Measurements from ENCODE around the gene ST8SIA6. TPM values are rescaled to one million over a fixed set of nuclear protein-coding genes. Genes with fewer than 3 reads are reported as not detected.

The ST8SIA6 gene
- total and polyA plus RNA-seq, 7 donors, result 0.50 to 2.6 (median 1.1) TPM; not detected in 2

GRCh38 chr10:17358461-17358860, 95.9 kb downstream of the ST8SIA6 start:
- Histone ChIP-seq H3K36me3 (no peaks in the 10 kb centered on the region), H3K27ac (no peak overlapping the region), H3K9me3 (no peaks in the 10 kb centered on the region), H3K4me3 (no peak overlapping the region), H3K4me1 (no peaks in the 10 kb centered on the region), H3K27me3 (no peaks in the 10 kb centered on the region)
- no peak for TF ChIP-seq EP300 (IDR thresholded peaks at IDR 0.05)
- no peak for TF ChIP-seq POLR2AphosphoS5 (IDR thresholded peaks at IDR 0.05)
- TF ChIP-seq CTCF (IDR thresholded peaks at IDR 0.05), result no peak
- TF ChIP-seq POLR2A (IDR thresholded peaks at IDR 0.05), result no peak
- WGBS, 2 donors, result 56 to 100% methylated on average over 1 of the region's 1 CpG
- intact Hi-C loops (cut with DNase I), result no loop called here
- DNase-seq, result no peak

- no peak for DNase-seq
- H3K27ac ChIP-seq, result no peak overlapping the region
- no peaks in the 10 kb centered on the region for H3K4me1 ChIP-seq
- WGBS, 2 donors, result 79 to 87% methylated on average over 2 of the region's 2 CpGs
- TF ChIP-seq EP300 (IDR thresholded peaks at IDR 0.05) (no peak), POLR2AphosphoS5 (IDR thresholded peaks at IDR 0.05) (no peak), POLR2A (IDR thresholded peaks at IDR 0.05) (no peak), CTCF (IDR thresholded peaks at IDR 0.05) (no peak)
- no peaks in the 10 kb centered on the region for H3K36me3 ChIP-seq
- no peak overlapping the region for H3K4me3 ChIP-seq
- no peaks in the 10 kb centered on the region for H3K9me3 ChIP-seq
- H3K27me3 ChIP-seq, result no peaks in the 10 kb centered on the region
- intact Hi-C loops (cut with DNase I), result no loop called here
These were observed 96.6 kb downstream of the ST8SIA6 start for GRCh38 chr10:17357781-17358180.

DNA sequence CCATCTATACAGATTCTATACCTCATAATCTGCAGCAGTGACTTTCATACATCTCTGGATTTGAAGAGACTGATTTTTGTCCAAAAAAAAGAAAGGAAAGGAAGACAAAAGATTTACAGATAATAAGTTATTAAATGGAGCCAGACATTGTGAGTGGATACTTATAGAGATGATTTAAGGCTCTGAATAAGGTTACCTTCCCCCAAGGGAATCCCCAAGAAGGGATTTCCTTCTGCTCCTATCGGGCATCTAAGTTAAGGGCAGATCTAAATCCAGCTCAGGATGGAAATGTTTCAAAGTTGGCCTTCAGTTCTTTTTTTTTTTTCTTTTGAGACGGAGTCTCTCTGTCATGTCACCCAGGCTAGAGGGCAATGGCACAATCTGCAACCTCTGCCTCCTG, 97.6 kb downstream of the ST8SIA6 start:
- no peak for TF ChIP-seq POLR2A (IDR thresholded peaks at IDR 0.05)
- no peak for TF ChIP-seq EP300 (IDR thresholded peaks at IDR 0.05)
- TF ChIP-seq POLR2AphosphoS5 (IDR thresholded peaks at IDR 0.05), result no peak
- TF ChIP-seq CTCF (IDR thresholded peaks at IDR 0.05), result no peak
- H3K27me3 ChIP-seq, result no peaks in the 10 kb centered on the region
- H3K4me3 ChIP-seq, result no peak overlapping the region
- H3K36me3 ChIP-seq, result no peaks in the 10 kb centered on the region
- H3K4me1 ChIP-seq, result no peaks in the 10 kb centered on the region
- no peaks in the 10 kb centered on the region for H3K9me3 ChIP-seq
- WGBS, 2 donors, result 87 to 92% methylated on average over 2 of the region's 2 CpGs
- no peak overlapping the region for H3K27ac ChIP-seq
- intact Hi-C loops (cut with DNase I), result no loop called here
- no peak for DNase-seq

DNA sequence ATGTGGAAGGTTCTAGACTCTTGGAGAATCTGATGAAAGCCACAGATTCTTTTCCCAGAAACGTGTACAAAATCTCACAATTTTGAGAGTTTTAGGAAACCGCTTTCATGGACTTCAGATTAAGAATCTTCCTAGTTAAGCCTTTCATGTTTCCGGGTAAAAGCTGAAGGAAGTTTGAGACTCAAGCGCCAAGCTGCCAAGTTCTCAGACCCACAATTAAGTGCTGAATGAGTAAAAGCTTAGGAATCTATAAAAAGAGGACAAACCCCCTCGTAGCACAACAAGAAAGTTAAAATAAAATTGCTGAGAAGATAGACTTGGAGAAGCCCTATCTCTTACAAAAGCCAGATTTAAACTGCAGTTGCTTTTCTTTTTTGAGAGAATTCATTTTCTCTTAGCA, 99.6 kb downstream of the ST8SIA6 start:
- Histone ChIP-seq H3K9me3 (no peaks in the 10 kb centered on the region), H3K4me1 (no peaks in the 10 kb centered on the region), H3K36me3 (no peaks in the 10 kb centered on the region), H3K4me3 (no peak overlapping the region), H3K27ac (no peak overlapping the region), H3K27me3 (no peaks in the 10 kb centered on the region)
- intact Hi-C loops (cut with DNase I), result no loop called here
- 71 to 84% methylated on average over 5 of the region's 5 CpGs for WGBS, 2 donors
- no peak for DNase-seq
- no peak for TF ChIP-seq POLR2A (IDR thresholded peaks at IDR 0.05)
- TF ChIP-seq CTCF (IDR thresholded peaks at IDR 0.05), result no peak
- TF ChIP-seq EP300 (IDR thresholded peaks at IDR 0.05), result no peak
- TF ChIP-seq POLR2AphosphoS5 (IDR thresholded peaks at IDR 0.05), result no peak

- intact Hi-C loops (cut with DNase I), result no loop called here
- DNase-seq, result no peak
- no peak for TF ChIP-seq POLR2AphosphoS5 (IDR thresholded peaks at IDR 0.05)
- no peak for TF ChIP-seq POLR2A (IDR thresholded peaks at IDR 0.05)
- no peak for TF ChIP-seq EP300 (IDR thresholded peaks at IDR 0.05)
- TF ChIP-seq CTCF (IDR thresholded peaks at IDR 0.05), result no peak
- Histone ChIP-seq H3K9me3 (no peaks in the 10 kb centered on the region), H3K27me3 (no peaks in the 10 kb centered on the region), H3K27ac (no peak overlapping the region), H3K36me3 (no peaks in the 10 kb centered on the region), H3K4me3 (no peak overlapping the region), H3K4me1 (peaks cover 0 to 6% (median 2%) of the 10 kb centered on the region in 4 donors)
- WGBS, 2 donors, result 83% methylated on average over 7 of the region's 7 CpGs
These were observed 100.7 kb downstream of the ST8SIA6 start for GRCh38 chr10:17353568-17354300.

Measured in sigmoid colon (tissue), 7 donors.